H1 (cell line): Measurements from ENCODE around the gene SBF2. TPM values are rescaled to one million over a fixed set of nuclear protein-coding genes. Genes with fewer than 3 reads are reported as not detected.

Source experiments
- CTCF ChIA-PET: fragments of 300-600 bp; sonication (Branson Sonifier 250); formaldehyde crosslinking; loops from one replicate; lab custom pipeline; 2021; ENCODE audit not compliant: partially characterized antibody; lab: Charles Lee
- POLR2A ChIA-PET: fragments of 300-600 bp; sonication (Branson Sonifier 250); formaldehyde crosslinking; loops from one replicate; lab custom pipeline; 2021; ENCODE audit warnings: inconsistent platforms; ENCODE audit not compliant: partially characterized antibody; lab: Charles Lee
- DNase-seq, 2 experiments: peaks; one replicate each; pipeline versions ENCODE4 v3.0.0 to v3.0.0-alpha.2; 2010 to 2022; ENCODE audit warnings: low spot score in 2 of 2, low read depth in 1 of 2, mixed read lengths in 1 of 2
- FAIRE-seq: peaks from 2 replicates; lab custom pipeline; 2011; peaks lifted over from hg19 to GRCh38; lab: Jason Lieb, UNC
- H2AFZ ChIP-seq: 2 replicates; pipeline ENCODE4 v1.8.1; 2012; ENCODE audit warnings: low read length, inconsistent platforms
- H2AK5ac ChIP-seq: 2 replicates; pipeline ENCODE4 v1.6.1; 2013; ENCODE audit warnings: low read depth, low read length
- H2BK120ac ChIP-seq: replicated peaks from 2 replicates; pipeline ENCODE3; 2013; ENCODE audit warnings: low read depth, low read length, inconsistent platforms
- H2BK12ac ChIP-seq: 2 replicates; pipeline ENCODE4 v1.6.1; 2013; ENCODE audit warnings: low read depth, low read length
- H2BK15ac ChIP-seq: 2 replicates; pipeline ENCODE4 v1.6.1; 2013; ENCODE audit warnings: low read length
- H2BK20ac ChIP-seq: 2 replicates; pipeline ENCODE4 v1.6.1; 2013; ENCODE audit warnings: low read length
- H2BK5ac ChIP-seq: 2 replicates; pipeline ENCODE4 v1.6.1; 2013; ENCODE audit warnings: low read depth, low read length
- H3K14ac ChIP-seq: 2 replicates; pipeline ENCODE4 v1.6.1; 2013; ENCODE audit warnings: inconsistent platforms; ENCODE audit not compliant: insufficient read length
- H3K18ac ChIP-seq: 2 replicates; pipeline ENCODE4 v1.6.1; 2013; ENCODE audit warnings: low read length; ENCODE audit errors: extremely low read depth
- H3K23ac ChIP-seq: 2 replicates; pipeline ENCODE4 v1.6.1; 2013; ENCODE audit warnings: inconsistent platforms; ENCODE audit not compliant: insufficient read length
- H3K23me2 ChIP-seq: 2 replicates; pipeline ENCODE4 v1.6.1; 2013; ENCODE audit warnings: low read depth, low read length
- H3K27ac ChIP-seq: 2 replicates; pipeline ENCODE4 v1.6.1; 2011; ENCODE audit warnings: low read depth, low read length, inconsistent platforms
- H3K27me3 ChIP-seq, 4 experiments: replicated peaks in 1 of 4; 1 replicate in 1 of 4; 2 replicates in 3 of 4; pipeline versions ENCODE4 v1.6.1 to v1.8.1; 2011 to 2013; ENCODE audit warnings: low read length in 3 of 4, mild to moderate bottlenecking in 3 of 4, inconsistent platforms in 2 of 4, mixed read lengths in 2 of 4, moderate library complexity in 1 of 4; ENCODE audit not compliant: control insufficient read depth in 3 of 4, insufficient read depth in 3 of 4; ENCODE audit errors: extremely low read depth in 1 of 4
- H3K36me3 ChIP-seq, 4 experiments: 2 replicates each; pipeline versions ENCODE4 v1.6.1 to v1.8.1; 2011 to 2013; ENCODE audit warnings: mild to moderate bottlenecking in 4 of 4, low read length in 3 of 4, moderate library complexity in 2 of 4, control low read depth in 1 of 4, inconsistent platforms in 1 of 4; ENCODE audit not compliant: insufficient read depth in 4 of 4, control insufficient read depth in 2 of 4
- H3K4ac ChIP-seq: replicated peaks from 2 replicates; pipeline ENCODE3; 2013; ENCODE audit warnings: low read length, low read depth, mixed read lengths, inconsistent platforms; ENCODE audit not compliant: insufficient read length
- H3K4me1 ChIP-seq, 4 experiments: replicated peaks in 1 of 4; 1 replicate in 1 of 4; 2 replicates in 3 of 4; pipeline versions ENCODE4 v1.6.1 to v1.8.1; 2011 to 2013; ENCODE audit warnings: low read length in 3 of 4, inconsistent platforms in 2 of 4, mixed read lengths in 1 of 4; ENCODE audit not compliant: insufficient read depth in 4 of 4, control insufficient read depth in 3 of 4
- H3K4me2 ChIP-seq, 2 experiments: 2 replicates each; pipeline versions ENCODE4 v1.6.1 to v1.8.1; 2011 to 2013; ENCODE audit warnings: low read depth in 2 of 2, low read length in 2 of 2, control low read depth in 1 of 2, inconsistent platforms in 1 of 2, mild to moderate bottlenecking in 1 of 2; ENCODE audit not compliant: insufficient read depth in 1 of 2
- H3K4me3 ChIP-seq, 4 experiments: fragments of 200-600, 300-600 bp in 1 of 4; sonication (generic), shearing (Covaris generic), sonication (Bioruptor Twin) in 1 of 4; 2 replicates each; pipeline versions ENCODE4 v1.5.1 to v1.8.1; 2011 to 2016; ENCODE audit warnings: low read length in 4 of 4, low read depth in 3 of 4, control low read depth in 2 of 4, inconsistent platforms in 2 of 4, mild to moderate bottlenecking in 2 of 4, mixed read lengths in 1 of 4, moderate library complexity in 1 of 4; ENCODE audit not compliant: insufficient read depth in 2 of 4; ENCODE audit errors: extremely low read depth in 1 of 4
- H3K56ac ChIP-seq: replicated peaks from 2 replicates; pipeline ENCODE3; 2013; ENCODE audit warnings: low read depth, mild to moderate bottlenecking, mixed read lengths, low read length, inconsistent platforms; ENCODE audit not compliant: insufficient read length
- H3K79me1 ChIP-seq: 2 replicates; pipeline ENCODE4 v1.6.1; 2013; ENCODE audit warnings: low read depth, low read length, control low read depth
- H3K79me2 ChIP-seq, 2 experiments: 2 replicates each; pipeline versions ENCODE4 v1.6.1 to v1.8.1; 2012 to 2013; ENCODE audit warnings: low read length in 2 of 2, mild to moderate bottlenecking in 2 of 2, inconsistent platforms in 1 of 2; ENCODE audit not compliant: insufficient read depth in 2 of 2, control insufficient read depth in 1 of 2
- H3K9ac ChIP-seq, 4 experiments: replicated peaks in 1 of 4; 1 replicate in 1 of 4; 2 replicates in 3 of 4; pipeline versions ENCODE4 v1.6.1 to v1.8.1; 2011 to 2013; ENCODE audit warnings: low read depth in 3 of 4, low read length in 3 of 4, control low read depth in 2 of 4, mild to moderate bottlenecking in 2 of 4, moderate library complexity in 2 of 4, inconsistent platforms in 1 of 4; ENCODE audit errors: extremely low read depth in 1 of 4
- H3K9me3 ChIP-seq, 2 experiments: 2 replicates each; pipeline versions ENCODE4 v1.6.1 to v1.8.1; 2012 to 2013; ENCODE audit warnings: mild to moderate bottlenecking in 2 of 2, moderate library complexity in 2 of 2, control low read depth in 1 of 2, inconsistent platforms in 1 of 2, low read depth in 1 of 2, low read length in 1 of 2, mixed read lengths in 1 of 2; ENCODE audit not compliant: insufficient read depth in 2 of 2
- H4K20me1 ChIP-seq, 2 experiments: replicated peaks in 1 of 2; 2 replicates each; pipeline versions ENCODE3 to v1.8.1; 2011 to 2013; ENCODE audit warnings: inconsistent platforms in 2 of 2, low read length in 2 of 2, mild to moderate bottlenecking in 1 of 2; ENCODE audit not compliant: insufficient read depth in 2 of 2, control insufficient read depth in 1 of 2
- H4K5ac ChIP-seq: 2 replicates; pipeline ENCODE4 v1.6.1; 2013; ENCODE audit warnings: low read length, low read depth, mixed read lengths, inconsistent platforms; ENCODE audit not compliant: insufficient read length
- H4K8ac ChIP-seq: 2 replicates; pipeline ENCODE4 v1.8.0; 2013; ENCODE audit warnings: mild to moderate bottlenecking, moderate library complexity, low read length, inconsistent platforms; ENCODE audit not compliant: insufficient read depth; ENCODE audit errors: extremely low read depth
- H4K91ac ChIP-seq: replicated peaks from 2 replicates; pipeline ENCODE3; 2013; ENCODE audit warnings: low read length, mixed read lengths, inconsistent platforms; ENCODE audit not compliant: insufficient read length
- CEBPB ChIP-seq: IDR thresholded peaks from 2 replicates; pipeline ENCODE4 v1.6.1; 2012; ENCODE audit warnings: low read depth, low read length
- JUND ChIP-seq: IDR thresholded peaks from 2 replicates; pipeline ENCODE4 v1.6.1; 2011; ENCODE audit warnings: mild to moderate bottlenecking, improper control_type of control experiment, low read length
- KDM1A ChIP-seq: fragments of 200-600, 300-600 bp; sonication (generic); IDR thresholded peaks from 2 replicates; pipeline ENCODE4 v1.7.1; 2016; ENCODE audit warnings: mild to moderate bottlenecking, low read length, borderline replicate concordance
- PHF8 ChIP-seq: fragments of 200-600 bp; sonication (generic); conservative IDR thresholded peaks from 2 replicates; pipeline ENCODE4 v1.7.1; 2012; ENCODE audit warnings: low read depth, mild to moderate bottlenecking, inconsistent platforms, low read length, moderate library complexity
- TCF12 ChIP-seq: IDR thresholded peaks from 2 replicates; pipeline ENCODE4 v1.6.1; 2011; ENCODE audit warnings: low read depth, mild to moderate bottlenecking, low read length
- ZNF274 ChIP-seq: IDR thresholded peaks from 2 replicates; pipeline ENCODE4 v1.7.0; 2012; ENCODE audit warnings: low read length, borderline replicate concordance; ENCODE audit errors: extremely low read depth
- WGBS, 2 experiments: shearing (Covaris generic) in 1 of 2; methylation state at CpG; one replicate each; pipeline versions ENCODE4 v1.1.6 to v1.1.7; 2013 to 2015; ENCODE audit warnings: low lambda C conversion rate in 2 of 2, mixed read lengths in 2 of 2, inconsistent platforms in 1 of 2, low coverage in 1 of 2, missing lambda C conversion rate in 1 of 2; ENCODE audit not compliant: insufficient replicate concordance in 2 of 2, insufficient coverage in 1 of 2, insufficient read length in 1 of 2; ENCODE audit errors: extremely low coverage in 1 of 2, missing lambda C conversion rate in 1 of 2; 5-methylcytosine and 5-hydroxymethylcytosine counted together
- polyA plus RNA-seq, 7 experiments: library from polyadenylated mRNA; depleted of rRNA in 3 of 7; stranded (reverse) in 5 of 7; unstranded in 2 of 7; fragments of >200 nt in 5 of 7; fragments of 200-250 nt in 2 of 7; gene quantifications; 1 replicate in 5 of 7; 2 replicates in 1 of 7; 4 replicates in 1 of 7; pipeline versions ENCODE4 v1.2.1 to v1.2.3, GENCODE V29; 2011 to 2013; ENCODE audit warnings: missing spikeins in 2 of 7, mixed read lengths in 2 of 7
- total RNA-seq: library from RNA; stranded (reverse); fragmentation: NEBNext Ultra II Directional; extraction: Animal tissue kit (Norgen Biotek cat#: 25700); gene quantifications from 2 replicates; pipeline ENCODE4 v1.2.1, GENCODE V29; 2021
- TF ChIP-seq, protein P1 (sequence below): IDR thresholded peaks from 2 replicates; pipeline ENCODE4 v1.6.1; 2012; ENCODE audit warnings: low read length, inconsistent platforms

The SBF2 gene
- total and polyA plus RNA-seq, 2 of the 8 experiments (the other 6 are each of a cell fraction or from before 2014, with no cell fraction given): 36.7 to 50.5 TPM

DNA sequence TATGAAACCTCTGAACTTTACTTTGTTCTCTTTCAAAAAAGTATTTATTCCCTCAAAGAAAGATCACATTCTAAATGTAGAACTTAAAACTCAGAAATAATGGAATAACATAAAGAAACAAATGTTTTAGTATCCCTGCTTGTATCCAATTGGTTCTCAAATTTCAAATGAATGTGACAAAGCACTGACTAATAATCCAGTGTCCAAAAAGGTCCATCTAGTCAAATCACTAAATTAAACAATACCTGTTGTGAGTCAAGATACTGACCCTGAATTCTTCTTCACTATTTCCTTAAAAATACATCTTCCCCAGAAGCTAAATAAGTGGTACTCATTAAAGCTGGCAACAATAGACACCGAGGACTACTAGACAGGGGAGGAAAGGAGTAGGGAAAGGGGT lies 313.1 kb downstream of the SBF2 start:
- CTCF ChIA-PET: no interaction called here
- H2AK5ac ChIP-seq: no peak overlapping the region
- H3K79me1 ChIP-seq: no peaks in the 10 kb centered on the region
- POLR2A ChIA-PET: no interaction called here
- H3K23ac ChIP-seq: no peak overlapping the region
- no peak overlapping the region for H2BK15ac ChIP-seq
- no peaks in the 10 kb centered on the region for H3K23me2 ChIP-seq
- no peak overlapping the region for H3K27ac ChIP-seq
- no peak overlapping the region for H3K14ac ChIP-seq
- no peak for FAIRE-seq
- no peak overlapping the region for H4K5ac ChIP-seq
- H3K27me3 ChIP-seq: peaks cover 0 to 1% (median 0%) of the 10 kb centered on the region in 4 experiments; a peak in 1 of 7 replicates
- H2AFZ ChIP-seq: no peak overlapping the region
- no peaks in the 10 kb centered on the region for H3K79me2 ChIP-seq
- no peak overlapping the region for H4K8ac ChIP-seq
- TF ChIP-seq PHF8 (no peak), ZNF274 (no peak), CEBPB (no peak), TCF12 (no peak), KDM1A (no peak), JUND (no peak)
- TF ChIP-seq, protein P1, sequence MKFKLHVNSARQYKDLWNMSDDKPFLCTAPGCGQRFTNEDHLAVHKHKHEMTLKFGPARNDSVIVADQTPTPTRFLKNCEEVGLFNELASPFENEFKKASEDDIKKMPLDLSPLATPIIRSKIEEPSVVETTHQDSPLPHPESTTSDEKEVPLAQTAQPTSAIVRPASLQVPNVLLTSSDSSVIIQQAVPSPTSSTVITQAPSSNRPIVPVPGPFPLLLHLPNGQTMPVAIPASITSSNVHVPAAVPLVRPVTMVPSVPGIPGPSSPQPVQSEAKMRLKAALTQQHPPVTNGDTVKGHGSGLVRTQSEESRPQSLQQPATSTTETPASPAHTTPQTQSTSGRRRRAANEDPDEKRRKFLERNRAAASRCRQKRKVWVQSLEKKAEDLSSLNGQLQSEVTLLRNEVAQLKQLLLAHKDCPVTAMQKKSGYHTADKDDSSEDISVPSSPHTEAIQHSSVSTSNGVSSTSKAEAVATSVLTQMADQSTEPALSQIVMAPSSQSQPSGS: no peak
- TF ChIP-seq, all 59 proteins: peak for 0
- H3K36me3 ChIP-seq: no peaks in the 10 kb centered on the region
- no peak overlapping the region for H4K91ac ChIP-seq
- no peak overlapping the region for H3K18ac ChIP-seq
- no peak overlapping the region for H2BK12ac ChIP-seq
- H2BK120ac ChIP-seq: no peak overlapping the region
- H4K20me1 ChIP-seq: no peaks in the 10 kb centered on the region
- H2BK5ac ChIP-seq: no peak overlapping the region
- H3K9ac ChIP-seq: no peak overlapping the region
- H3K4me3 ChIP-seq: no peak overlapping the region
- no peaks in the 10 kb centered on the region for H3K9me3 ChIP-seq
- WGBS, 2 experiments: 75% methylated on average over 1 of the region's 1 CpG; no CpG with 5 or more reads in 1 of the 2 experiments
- peaks cover 0 to 6% (median 3%) of the 10 kb centered on the region in 4 experiments; a peak in 4 of 7 replicates for H3K4me1 ChIP-seq
- H2BK20ac ChIP-seq: no peak overlapping the region
- no peak overlapping the region for H3K4me2 ChIP-seq
- H3K56ac ChIP-seq: no peak overlapping the region
- no peak overlapping the region for H3K4ac ChIP-seq
- no peak for DNase-seq
